IPS-20b (cell line): Measurements from ENCODE around the gene ADI1.
"Not testable (repeated sequence)": the region's sequence is repeated elsewhere in the genome, so short reads cannot be mapped to it uniquely, and the experiment has no call there.

Source experiments
- H3K27ac ChIP-seq: one replicate; pipeline ENCODE4 v1.5.1; 2013; ENCODE audit warnings: low read length
- H3K27me3 ChIP-seq: 2 replicates; pipeline ENCODE4 v1.6.1; 2013; ENCODE audit warnings: mild to moderate bottlenecking, low read length, inconsistent platforms; ENCODE audit not compliant: insufficient read depth
- H3K36me3 ChIP-seq: 2 replicates; pipeline ENCODE4 v1.6.1; 2013; ENCODE audit warnings: low read depth, mild to moderate bottlenecking, inconsistent platforms, low read length, moderate library complexity; ENCODE audit not compliant: insufficient read depth
- H3K4me1 ChIP-seq: 2 replicates; pipeline ENCODE4 v1.6.1; 2013; ENCODE audit warnings: mild to moderate bottlenecking, control low read depth, inconsistent platforms, low read length, moderate library complexity; ENCODE audit not compliant: insufficient read depth
- H3K4me3 ChIP-seq: 2 replicates; pipeline ENCODE4 v1.5.1; 2013; ENCODE audit warnings: mild to moderate bottlenecking, low read length, inconsistent platforms
- H3K9ac ChIP-seq: 2 replicates; pipeline ENCODE4 v1.6.1; 2013; ENCODE audit warnings: low read depth, mild to moderate bottlenecking, inconsistent platforms, low read length, moderate library complexity
- H3K9me3 ChIP-seq: 2 replicates; pipeline ENCODE4 v1.6.1; 2013; ENCODE audit warnings: mild to moderate bottlenecking, low read depth, low read length, inconsistent platforms; ENCODE audit not compliant: insufficient read depth

Gene ADI1

DNA sequence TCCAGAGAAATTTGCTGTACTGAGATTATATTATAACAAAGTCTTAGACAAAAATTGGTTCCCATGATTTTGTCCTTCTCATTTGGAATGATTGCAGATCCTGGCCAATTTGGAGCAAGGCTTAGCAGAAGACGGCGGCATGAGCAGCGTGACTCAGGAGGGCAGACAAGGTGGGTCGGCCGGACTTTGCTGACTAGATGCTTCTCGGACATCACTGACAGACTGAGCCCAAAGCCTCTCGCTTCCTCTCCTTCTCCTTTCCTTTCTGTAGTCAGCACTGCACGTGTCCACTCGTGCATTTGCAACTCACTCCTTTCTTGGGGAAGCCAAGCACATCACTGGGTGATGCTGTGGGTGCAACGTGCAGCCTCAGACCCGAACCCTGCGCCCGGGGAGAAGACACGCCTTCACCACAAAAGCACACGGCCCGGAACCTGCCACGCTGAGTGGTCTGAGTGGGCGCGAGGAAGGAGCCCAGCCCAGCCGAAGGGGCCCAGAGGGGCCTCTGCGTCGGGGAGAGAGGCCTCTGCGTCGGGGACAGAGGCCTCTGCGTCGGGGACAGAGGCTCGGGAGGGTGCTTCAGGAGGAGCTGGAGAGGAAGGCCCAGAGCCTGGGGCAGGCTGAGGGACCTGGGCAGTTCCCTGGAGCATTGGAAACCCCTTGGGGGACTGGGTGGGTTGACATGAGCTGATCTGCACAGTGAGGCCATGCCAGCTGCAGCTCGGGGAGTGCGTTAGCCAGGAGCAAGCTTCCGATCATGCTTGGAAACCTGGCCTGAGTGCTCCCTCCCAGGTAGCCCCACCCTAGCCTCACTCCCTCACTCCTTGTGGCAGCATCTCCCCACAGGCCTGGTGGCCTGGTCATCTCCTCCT lies 61.6 kb downstream of the ADI1 start:
- no peak overlapping the region for H3K4me3 ChIP-seq
- H3K27ac ChIP-seq = no peak overlapping the region
- H3K36me3 ChIP-seq = peaks cover 6% of the 10 kb centered on the region; the same call in 1 of the 2 replicates
- H3K9me3 ChIP-seq = no peaks in the 10 kb centered on the region
- H3K27me3 ChIP-seq = no peaks in the 10 kb centered on the region
- H3K4me1 ChIP-seq = peaks cover 5% of the 10 kb centered on the region; the same call in 1 of the 2 replicates
- H3K9ac ChIP-seq = no peak overlapping the region

DNA sequence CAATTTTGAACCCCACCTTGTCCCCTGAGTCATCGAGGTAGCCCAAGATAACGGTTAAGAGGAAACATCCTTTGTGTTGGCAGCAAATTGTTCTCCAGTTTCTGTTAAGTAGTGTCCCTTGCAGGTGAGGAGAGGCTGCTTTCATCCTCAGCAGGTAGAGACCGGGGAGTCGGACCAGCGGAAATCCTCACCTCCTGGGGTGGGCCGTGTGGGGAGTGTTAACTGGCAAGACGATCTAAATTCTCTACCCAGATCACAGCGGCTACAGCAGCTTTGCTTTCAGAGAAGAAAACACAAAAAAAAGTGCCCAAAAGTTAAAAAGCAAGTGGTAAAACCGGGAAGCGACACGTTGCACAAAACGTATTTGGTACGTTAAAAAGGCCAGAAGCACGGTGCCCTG lies 63.2 kb downstream of the ADI1 start:
- Histone ChIP-seq H3K36me3 (peaks cover 7% of the 10 kb centered on the region; the same call in 1 of the 2 replicates), H3K27me3 (no peaks in the 10 kb centered on the region), H3K27ac (no peak overlapping the region), H3K9me3 (no peaks in the 10 kb centered on the region), H3K9ac (no peak overlapping the region), H3K4me3 (no peak overlapping the region), H3K4me1 (no peaks in the 10 kb centered on the region; the same call in 1 of the 2 replicates)

- H3K4me3 ChIP-seq = no peak overlapping the region
- peaks cover 15% of the 10 kb centered on the region; the same call in 1 of the 2 replicates for H3K36me3 ChIP-seq
- no peaks in the 10 kb centered on the region for H3K4me1 ChIP-seq
Observed at GRCh38 chr2:3454802-3455201, 64.5 kb downstream of the ADI1 start.

GRCh38 chr2:3454005-3454404 lies 65.3 kb downstream of the ADI1 start:
- not testable (repeated sequence) for H3K27ac ChIP-seq, H3K4me1 ChIP-seq, H3K9me3 ChIP-seq, H3K27me3 ChIP-seq, H3K9ac ChIP-seq, H3K4me3 ChIP-seq
- H3K36me3 ChIP-seq = peaks cover 22% of the 10 kb centered on the region

More at GRCh38 chr2:3454802-3455201, 64.5 kb downstream of the ADI1 start:
- no peaks in the 10 kb centered on the region for H3K27me3 ChIP-seq
- H3K9me3 ChIP-seq = no peaks in the 10 kb centered on the region
- no peak overlapping the region for H3K9ac ChIP-seq
- H3K27ac ChIP-seq = no peak overlapping the region

GRCh38 chr2:3453190-3453999 lies 65.9 kb downstream of the ADI1 start:
- H3K9ac ChIP-seq = no peak overlapping the region
- peaks cover 23% of the 10 kb centered on the region for H3K36me3 ChIP-seq
- H3K27ac ChIP-seq = no peak overlapping the region
- H3K27me3 ChIP-seq = no peaks in the 10 kb centered on the region
- H3K4me3 ChIP-seq = no peak overlapping the region
- no peaks in the 10 kb centered on the region for H3K4me1 ChIP-seq
- H3K9me3 ChIP-seq = no peaks in the 10 kb centered on the region

GRCh38 chr2:3451926-3452671 lies 67.2 kb downstream of the ADI1 start:
- Histone ChIP-seq H3K4me3 (no peak overlapping the region), H3K9ac (no peak overlapping the region), H3K36me3 (peaks cover 32% of the 10 kb centered on the region), H3K4me1 (no peaks in the 10 kb centered on the region), H3K9me3 (no peaks in the 10 kb centered on the region), H3K27me3 (no peaks in the 10 kb centered on the region), H3K27ac (no peak overlapping the region)

DNA sequence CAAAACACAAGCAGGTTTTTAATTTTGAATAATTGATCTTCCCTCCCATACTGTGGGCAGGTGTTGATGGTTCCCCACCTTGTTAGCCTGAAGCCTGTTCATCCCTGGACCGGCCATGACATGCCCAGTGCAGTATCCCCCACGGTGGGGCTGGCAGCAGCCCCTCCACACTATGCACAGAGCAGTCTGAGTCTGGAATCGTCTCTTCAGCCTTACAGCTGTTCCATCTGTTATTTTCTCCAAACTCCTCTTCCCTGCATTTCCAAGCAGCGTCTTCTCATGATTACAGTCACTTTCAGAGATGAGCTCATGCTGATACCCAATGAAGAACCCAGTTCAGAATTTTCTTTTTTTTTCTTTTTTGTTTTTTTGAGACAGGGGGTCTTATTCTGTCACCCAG lies 68.2 kb downstream of the ADI1 start:
- Histone ChIP-seq H3K36me3 (peaks cover 37% of the 10 kb centered on the region), H3K27ac (no peak overlapping the region), H3K9me3 (no peaks in the 10 kb centered on the region), H3K4me3 (no peak overlapping the region), H3K9ac (no peak overlapping the region), H3K27me3 (no peaks in the 10 kb centered on the region), H3K4me1 (no peaks in the 10 kb centered on the region)

DNA sequence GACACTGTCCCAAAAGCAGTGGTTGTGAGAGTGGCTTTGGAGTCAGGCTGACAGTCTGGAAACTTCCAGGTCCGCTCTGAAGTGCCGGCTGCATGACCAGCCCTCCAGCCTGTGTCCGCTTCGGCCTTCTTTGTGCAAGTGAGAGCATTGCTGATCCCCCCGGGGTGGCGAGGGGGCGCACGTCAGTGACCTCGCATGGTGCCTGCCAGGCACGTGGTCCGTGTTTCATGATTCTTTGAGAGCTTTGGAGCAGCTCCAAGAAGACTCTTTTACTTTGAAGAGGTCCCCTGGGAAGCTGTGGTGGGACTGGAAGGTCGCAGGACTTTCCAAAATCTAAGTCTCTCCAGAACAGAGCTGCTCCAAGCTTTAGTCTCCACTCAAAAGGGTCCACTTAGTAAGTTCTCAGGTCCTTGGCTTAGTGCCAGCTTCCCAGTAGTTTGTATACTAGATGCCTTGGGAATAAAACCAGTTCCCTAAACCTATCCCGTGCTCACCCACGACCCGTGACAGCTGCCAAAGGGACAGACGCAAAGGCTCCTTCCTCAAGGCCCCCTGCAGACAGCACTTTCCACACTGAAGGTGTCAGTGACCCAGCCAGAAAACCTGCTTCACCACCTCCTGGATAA lies 68.8 kb downstream of the ADI1 start:
- Histone ChIP-seq H3K27ac (no peak overlapping the region), H3K9ac (no peak overlapping the region), H3K27me3 (no peaks in the 10 kb centered on the region), H3K36me3 (peaks cover 39% of the 10 kb centered on the region), H3K4me1 (no peaks in the 10 kb centered on the region), H3K9me3 (no peaks in the 10 kb centered on the region), H3K4me3 (no peak overlapping the region)

GRCh38 chr2:3449936-3450335 lies 69.4 kb downstream of the ADI1 start:
- Histone ChIP-seq H3K4me1 (no peaks in the 10 kb centered on the region), H3K27me3 (no peaks in the 10 kb centered on the region), H3K9me3 (no peaks in the 10 kb centered on the region), H3K4me3 (no peak overlapping the region), H3K9ac (no peak overlapping the region), H3K36me3 (peaks cover 44% of the 10 kb centered on the region), H3K27ac (no peak overlapping the region)

GRCh38 chr2:3449086-3449485 lies 70.2 kb downstream of the ADI1 start:
- no peak overlapping the region for H3K27ac ChIP-seq
- H3K27me3 ChIP-seq = no peaks in the 10 kb centered on the region
- no peak overlapping the region for H3K4me3 ChIP-seq
- no peaks in the 10 kb centered on the region for H3K9me3 ChIP-seq
- H3K36me3 ChIP-seq = peaks cover 50% of the 10 kb centered on the region
- no peak overlapping the region for H3K9ac ChIP-seq
- H3K4me1 ChIP-seq = no peaks in the 10 kb centered on the region

DNA sequence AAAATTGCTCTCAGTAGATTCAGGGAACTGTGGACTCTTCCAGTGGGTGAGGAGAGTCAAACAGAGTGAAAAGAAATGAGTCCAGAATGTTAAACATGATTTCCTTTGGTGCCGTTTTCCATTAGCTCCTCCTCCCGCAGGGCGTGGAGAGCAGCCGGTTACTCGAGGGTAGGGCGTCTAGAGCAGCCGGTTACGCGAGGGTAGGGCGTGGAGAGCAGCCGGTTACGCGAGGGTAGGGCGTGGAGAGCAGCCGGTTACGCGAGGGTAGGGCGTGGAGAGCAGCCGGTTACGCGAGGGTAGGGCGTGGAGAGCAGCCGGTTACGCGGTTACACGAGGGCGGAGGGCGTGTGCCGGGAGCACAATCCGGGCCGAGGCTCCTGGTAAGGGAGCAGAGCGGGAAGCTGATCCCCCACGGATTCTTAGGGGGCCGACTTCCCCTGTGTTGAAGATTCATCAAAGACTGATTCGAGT lies 70.9 kb downstream of the ADI1 start:
- not testable (repeated sequence) for H3K9ac ChIP-seq, H3K4me1 ChIP-seq, H3K9me3 ChIP-seq, H3K4me3 ChIP-seq, H3K27ac ChIP-seq, H3K27me3 ChIP-seq
- peaks cover 55% of the 10 kb centered on the region for H3K36me3 ChIP-seq
